ENCODE results near the gene BCL2L11.

DNA sequence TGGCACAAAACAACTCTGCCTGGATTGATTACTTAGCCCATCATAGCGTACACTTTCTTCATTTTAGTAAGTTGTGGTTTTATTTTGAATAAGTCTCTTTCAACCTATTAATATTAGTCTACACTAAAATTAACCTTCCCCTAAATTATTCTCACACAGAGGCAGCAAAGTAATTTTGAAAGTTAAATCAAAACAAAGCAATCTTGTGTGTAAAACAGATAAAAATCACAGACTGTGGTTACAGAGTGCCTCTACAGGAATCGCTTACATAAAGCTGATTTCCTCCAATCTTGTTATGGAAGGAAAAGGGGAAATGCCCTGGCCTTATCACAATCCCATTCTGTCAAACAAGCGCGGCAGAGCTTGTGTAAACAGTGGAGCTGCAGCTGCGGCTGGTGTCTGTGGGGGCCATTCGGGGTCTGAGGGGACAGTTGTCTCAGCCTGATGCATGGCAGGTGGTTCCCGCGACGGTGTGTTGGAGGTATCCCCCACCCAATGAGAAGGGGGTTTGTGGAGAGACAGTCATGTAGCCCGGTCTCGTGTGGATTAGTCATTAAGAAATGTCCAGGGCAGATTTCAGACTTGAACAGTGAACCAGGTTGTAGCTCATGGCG lies 42.1 kb downstream of the BCL2L11 start:
- TF ChIP-seq, protein P1, sequence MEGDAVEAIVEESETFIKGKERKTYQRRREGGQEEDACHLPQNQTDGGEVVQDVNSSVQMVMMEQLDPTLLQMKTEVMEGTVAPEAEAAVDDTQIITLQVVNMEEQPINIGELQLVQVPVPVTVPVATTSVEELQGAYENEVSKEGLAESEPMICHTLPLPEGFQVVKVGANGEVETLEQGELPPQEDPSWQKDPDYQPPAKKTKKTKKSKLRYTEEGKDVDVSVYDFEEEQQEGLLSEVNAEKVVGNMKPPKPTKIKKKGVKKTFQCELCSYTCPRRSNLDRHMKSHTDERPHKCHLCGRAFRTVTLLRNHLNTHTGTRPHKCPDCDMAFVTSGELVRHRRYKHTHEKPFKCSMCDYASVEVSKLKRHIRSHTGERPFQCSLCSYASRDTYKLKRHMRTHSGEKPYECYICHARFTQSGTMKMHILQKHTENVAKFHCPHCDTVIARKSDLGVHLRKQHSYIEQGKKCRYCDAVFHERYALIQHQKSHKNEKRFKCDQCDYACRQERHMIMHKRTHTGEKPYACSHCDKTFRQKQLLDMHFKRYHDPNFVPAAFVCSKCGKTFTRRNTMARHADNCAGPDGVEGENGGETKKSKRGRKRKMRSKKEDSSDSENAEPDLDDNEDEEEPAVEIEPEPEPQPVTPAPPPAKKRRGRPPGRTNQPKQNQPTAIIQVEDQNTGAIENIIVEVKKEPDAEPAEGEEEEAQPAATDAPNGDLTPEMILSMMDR (IDR thresholded peaks at IDR 0.05; ENCODE audit: insufficient read depth, low read depth, low read length) = no peak
- no peak for TF ChIP-seq EZH2 (IDR thresholded peaks at IDR 0.05; ENCODE audit: insufficient read depth, low read length)

Measured in astrocyte (in vitro differentiated cells and primary cell).